Glomerular visceral epithelial cell (primary cell): ENCODE measurements around the gene DRGX.
A peak's percentile ranks its signal among the peaks of the same experiment; 100 is the strongest.

Source experiments
- DNase-seq: peaks from one replicate; pipeline ENCODE4 v3.0.0-alpha.2; 2016; ENCODE audit errors: extremely low spot score

Gene DRGX

GRCh38 chr10:49407552-49408137 is 11.8 kb upstream of the DRGX start:
- DNase-seq = peak; percentile 68

- no peak for DNase-seq
Measured at GRCh38 chr10:49407151-49407550, 11.3 kb upstream of the DRGX start.

GRCh38 chr10:49404321-49404878 is 8.5 kb upstream of the DRGX start:
- no peak for DNase-seq

DNA sequence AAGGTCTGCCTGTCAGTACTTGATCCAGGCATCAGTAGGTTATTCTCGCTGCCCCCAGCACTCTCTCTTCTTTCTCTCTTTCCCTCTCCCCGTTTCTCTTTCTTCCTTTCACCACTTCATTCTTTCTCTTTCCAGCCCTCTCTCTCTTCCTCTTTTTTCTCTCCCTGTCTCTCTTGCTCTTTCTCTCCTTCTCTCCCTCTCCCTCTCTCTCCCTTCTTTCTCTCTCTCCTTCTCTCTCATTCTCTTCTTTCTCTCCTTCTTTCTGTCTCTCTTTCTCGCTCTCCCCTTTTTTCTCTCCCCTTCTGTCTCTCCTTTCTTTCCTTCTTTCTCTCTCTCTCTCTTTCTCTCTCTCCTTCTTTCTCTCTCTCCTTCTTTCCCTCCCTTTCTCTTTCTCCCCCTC is 7.5 kb upstream of the DRGX start:
- no peak for DNase-seq

GRCh38 chr10:49400365-49400764 is 4.5 kb upstream of the DRGX start:
- no peak for DNase-seq

DNA sequence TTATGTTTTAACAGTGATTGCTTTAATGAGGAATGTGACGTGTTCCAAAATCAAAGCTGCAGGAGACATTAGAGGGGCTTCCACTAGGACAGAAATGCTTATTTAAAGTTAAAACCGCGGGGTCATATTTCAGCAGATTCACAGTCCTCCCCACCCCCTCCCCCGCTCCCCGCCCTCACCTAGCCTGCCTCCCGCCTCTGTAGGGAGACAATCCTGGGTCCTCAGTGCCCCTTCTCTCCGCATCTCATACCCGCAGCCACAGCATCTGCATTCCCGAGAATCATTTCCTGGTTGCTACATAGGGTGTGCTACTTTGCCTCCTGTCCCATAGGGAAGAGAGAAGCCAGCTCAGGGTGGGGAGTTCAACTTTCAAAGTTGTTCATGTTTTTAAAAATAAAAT is 3.1 kb upstream of the DRGX start:
- no peak for DNase-seq

DNA sequence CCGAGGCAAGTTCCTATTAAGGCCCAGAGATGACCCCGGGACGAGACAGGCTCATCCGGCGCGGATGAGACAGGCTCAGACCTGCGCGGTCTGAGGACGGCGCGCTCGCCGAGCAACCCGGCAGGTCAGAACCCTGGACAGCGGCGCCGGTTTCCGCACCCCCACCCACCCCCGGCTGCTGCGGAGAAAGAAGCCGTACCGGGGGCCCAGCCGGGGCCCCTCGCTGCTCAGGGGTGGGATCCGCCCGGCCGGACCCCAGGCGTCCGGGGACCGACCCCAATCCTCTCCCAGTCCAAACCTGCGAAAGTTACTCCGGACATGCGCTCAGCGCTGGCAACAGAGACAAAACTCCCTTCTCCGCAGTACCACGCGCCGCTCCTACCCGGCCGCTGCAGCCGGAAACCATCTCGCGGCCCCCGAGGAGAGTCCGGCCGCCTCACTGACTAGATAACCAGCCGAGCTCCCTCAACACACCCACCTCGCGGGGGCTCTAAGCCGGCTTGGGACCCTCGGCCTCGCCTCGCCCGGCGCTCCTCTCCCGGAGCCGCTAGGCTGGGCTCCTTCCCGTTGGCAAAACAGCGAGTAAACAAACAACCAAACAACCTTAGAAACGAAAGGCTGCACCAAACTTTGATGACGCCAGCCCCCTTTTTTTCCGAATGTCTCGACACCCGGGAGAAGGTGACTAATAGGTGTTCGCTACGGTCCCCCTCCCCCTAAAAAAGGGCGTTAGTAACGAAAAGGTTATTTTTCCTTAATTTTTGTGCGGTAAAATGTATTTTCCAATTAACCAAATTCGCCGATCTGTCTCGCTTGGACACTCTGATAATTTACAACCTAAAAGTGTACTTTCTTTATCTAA is 2.3 kb upstream of the DRGX start:
- peak; percentile 36 for DNase-seq

GRCh38 chr10:49397036-49397999 is 1.4 kb upstream of the DRGX start:
- DNase-seq = no peak

- no peak for DNase-seq
Measured at GRCh38 chr10:49396666-49396999, 744 bp upstream of the DRGX start.

GRCh38 chr10:49394933-49395740 is 752 bp downstream of the DRGX start:
- DNase-seq = no peak

DNA sequence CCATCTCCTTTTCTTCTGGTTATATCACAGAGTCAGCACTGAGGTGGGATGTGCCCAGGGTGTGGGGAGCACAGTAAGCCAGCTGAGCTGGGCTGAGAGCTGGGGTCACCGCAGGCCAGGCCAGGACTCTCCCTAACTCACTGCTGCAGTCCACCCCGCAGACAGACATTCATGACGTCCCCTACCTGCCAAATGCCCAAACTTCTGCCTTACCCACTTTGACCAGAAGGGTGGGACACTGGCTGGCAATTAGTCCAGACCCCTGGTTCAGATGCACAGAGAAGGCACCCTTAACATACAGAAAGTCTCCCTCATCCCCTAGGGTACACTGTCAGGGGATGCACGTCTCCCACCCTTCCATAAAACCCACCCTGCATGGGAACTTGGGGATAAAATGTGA is 2.1 kb downstream of the DRGX start:
- DNase-seq = no peak

DNA sequence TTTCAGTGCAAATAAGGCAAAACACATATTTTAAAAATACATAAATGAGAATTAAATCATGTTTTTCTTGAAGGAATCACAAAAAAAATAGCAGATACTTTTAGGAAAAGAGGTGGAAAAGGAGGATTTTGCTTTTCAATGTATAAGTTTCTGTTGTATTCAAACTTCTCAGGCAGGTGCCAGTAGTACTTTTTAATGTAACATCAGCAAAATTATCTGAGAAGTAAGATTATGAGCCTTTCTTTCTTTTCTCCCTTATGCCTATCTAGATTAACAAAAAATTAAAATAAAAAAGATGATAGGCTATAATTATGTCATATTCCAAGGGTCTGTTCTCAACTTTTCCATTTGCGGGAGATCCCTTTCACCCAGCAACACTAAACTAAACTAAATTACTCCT is 2.6 kb downstream of the DRGX start:
- no peak for DNase-seq

DNA sequence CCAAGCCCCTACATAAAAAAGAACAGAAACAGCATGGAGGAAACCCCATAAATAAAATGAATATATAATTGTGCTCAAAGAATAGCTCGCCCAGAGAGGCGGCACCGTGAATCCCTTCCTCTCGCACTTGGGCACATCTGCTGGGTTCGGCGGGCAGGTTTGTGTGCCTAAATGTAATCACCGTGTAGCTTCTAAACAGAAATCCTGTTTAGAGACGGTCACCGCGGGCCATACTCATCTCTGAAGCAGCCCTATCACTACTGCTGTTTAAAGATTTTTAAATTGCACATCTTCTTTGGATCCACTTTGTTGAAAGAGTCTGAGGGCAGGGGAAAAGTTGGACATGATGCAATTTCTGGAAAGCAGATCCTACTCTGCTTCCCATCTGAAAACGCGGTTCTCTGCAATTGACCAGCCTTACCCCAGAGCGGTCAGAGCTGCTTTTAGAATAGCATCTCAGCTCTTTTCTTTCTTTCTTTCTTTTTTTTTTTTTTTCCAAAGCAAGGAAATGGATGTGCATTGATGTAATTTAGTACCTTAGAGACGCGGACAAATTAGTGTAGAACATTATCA is 6.4 kb downstream of the DRGX start:
- DNase-seq = no peak

- no peak for DNase-seq
Measured at GRCh38 chr10:49388161-49388560, 7.7 kb downstream of the DRGX start.

DNA sequence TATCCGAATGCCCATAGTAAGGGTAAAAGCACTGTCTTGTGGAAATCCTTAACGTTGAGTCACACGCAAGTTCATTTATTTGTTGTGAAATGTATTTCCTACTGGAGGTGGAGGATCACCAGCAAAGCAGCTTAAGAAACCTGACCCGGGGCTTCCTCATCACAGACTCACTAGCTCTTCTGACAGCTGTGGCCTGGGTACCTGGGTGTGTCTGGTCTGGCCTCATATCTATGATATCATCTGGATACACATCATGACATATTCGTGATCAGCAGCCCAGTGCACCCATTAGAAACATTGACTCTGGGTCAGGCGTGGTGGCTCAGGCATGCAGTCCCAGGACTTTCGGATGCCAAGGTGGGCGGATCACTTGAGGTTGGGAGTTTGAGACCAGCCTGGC is 8.8 kb downstream of the DRGX start:
- DNase-seq = peak; percentile 12

DNA sequence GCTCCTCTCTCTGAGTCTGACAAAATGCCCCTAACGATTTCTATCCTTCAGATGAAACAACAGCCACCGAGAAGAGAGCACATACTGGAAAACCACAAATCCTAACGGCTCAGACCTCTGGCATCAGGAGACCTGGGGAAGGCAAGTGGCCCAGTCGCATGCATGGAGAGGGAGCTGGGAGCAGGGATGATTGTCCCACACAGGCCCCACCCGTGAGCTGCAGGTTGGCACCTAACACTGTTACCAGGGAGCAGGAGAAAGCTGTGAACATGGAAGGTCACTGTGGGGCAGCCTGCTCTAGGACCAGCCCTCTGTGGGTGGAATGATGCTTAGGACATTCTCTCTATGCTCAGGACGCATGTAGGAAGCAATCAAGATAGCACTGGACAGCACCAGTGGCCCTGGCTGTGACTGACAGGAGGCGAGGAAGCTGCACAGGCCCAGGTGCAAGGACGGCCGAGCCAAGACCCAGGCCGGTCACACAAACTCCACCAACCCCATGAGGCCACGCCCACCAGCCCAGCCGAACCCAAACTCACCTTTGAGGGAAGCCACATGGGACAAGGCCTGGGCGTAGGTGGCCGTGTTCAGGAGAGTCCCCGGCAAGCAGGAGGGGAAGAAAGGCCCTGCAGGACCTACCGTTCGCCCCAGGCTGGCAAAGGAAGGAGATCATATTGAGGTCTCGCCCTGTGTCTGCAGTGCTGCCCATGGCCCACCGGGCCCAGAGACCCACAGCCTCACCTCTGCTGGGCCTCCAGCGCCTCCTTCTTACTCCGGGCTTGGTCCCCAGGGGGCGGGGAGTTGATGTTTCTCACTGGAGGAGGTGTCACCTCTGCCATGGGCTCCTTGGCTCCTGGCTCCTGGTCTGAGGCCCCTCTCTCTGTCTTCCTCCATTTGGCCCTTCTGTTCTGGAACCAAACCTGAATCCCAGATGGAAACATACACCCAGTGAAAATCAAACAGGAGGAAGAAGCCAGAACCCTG is 9.7 kb downstream of the DRGX start:
- no peak for DNase-seq

DNA sequence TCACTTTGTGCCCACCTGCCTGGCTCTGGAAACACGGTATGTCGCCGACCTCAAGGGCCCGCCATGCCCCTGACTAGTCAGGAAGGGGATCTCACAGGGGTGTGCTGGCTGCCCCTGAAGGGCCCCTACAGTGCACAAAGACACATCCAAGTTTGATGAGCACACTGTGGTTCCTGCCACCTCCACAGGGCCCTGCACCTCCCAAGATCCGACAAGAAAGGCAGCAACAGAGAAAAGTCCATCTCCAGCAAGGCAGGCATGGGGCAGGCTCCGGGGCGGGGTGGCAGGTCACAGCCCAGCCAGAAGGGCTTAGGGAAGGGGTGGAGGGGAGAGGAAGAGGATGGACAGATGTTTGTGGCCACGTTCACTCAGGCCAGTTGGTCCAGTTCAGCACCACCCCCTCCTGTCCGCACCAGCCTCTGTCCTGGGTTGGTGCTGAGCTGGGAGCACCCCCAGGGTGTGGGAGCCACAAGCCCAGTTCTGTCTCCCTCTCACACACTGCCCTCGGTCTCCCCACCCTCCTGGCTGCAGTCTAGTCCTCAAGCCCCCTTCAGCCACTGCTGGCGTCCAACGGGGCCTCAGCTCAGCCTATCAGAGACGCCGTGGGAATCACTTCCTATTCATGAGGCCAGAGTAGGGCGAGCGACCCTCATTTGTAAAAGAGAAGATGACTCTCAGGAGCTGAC is 11.5 kb downstream of the DRGX start:
- DNase-seq = no peak

- no peak for DNase-seq
Measured at GRCh38 chr10:49383853-49384252, 12.0 kb downstream of the DRGX start.

- DNase-seq = no peak
Measured at GRCh38 chr10:49382826-49383225, 13.1 kb downstream of the DRGX start.
